ENCODE data around the gene ZNF467. TPM values are rescaled to one million over a fixed set of nuclear protein-coding genes. Genes with fewer than 3 reads are reported as not detected.

The ZNF467 gene
- polyA plus RNA-seq, 4 donors: 0.67 to 5.6 (median 3.9) TPM

- FAIRE-seq: no peak
- H3K9me3 ChIP-seq (ENCODE audit: control insufficient read depth in 2 of 2, insufficient read depth in 1 of 2, low read depth in 1 of 2, low read length in 1 of 2): no peaks in the 10 kb centered on the region
- H3K4me1 ChIP-seq (ENCODE audit: control insufficient read depth in 3 of 3, insufficient read depth in 2 of 3, low read depth in 1 of 3, low read length in 2 of 3): no peaks in the 10 kb centered on the region
- no peak overlapping the region for H3K4me3 ChIP-seq (ENCODE audit: low read depth in 1 of 3, low read length in 3 of 3)
- no peak overlapping the region for H3K27ac ChIP-seq (ENCODE audit: low read depth in 1 of 3, low read length in 2 of 3)
- H3K27me3 ChIP-seq (ENCODE audit: control insufficient read depth in 3 of 3, insufficient read depth in 3 of 3, low read length in 3 of 3): peaks cover 8 to 33% (median 10%) of the 10 kb centered on the region in 3 donors
- DNase-seq: no peak
- WGBS, 3 donors: 90 to 91% (median 91%) methylated on average over 15 of the region's 15 CpGs
- H3K36me3 ChIP-seq (ENCODE audit: control insufficient read depth in 3 of 3, insufficient read depth in 2 of 3, low read depth in 1 of 3, low read length in 3 of 3): no peaks in the 10 kb centered on the region
Observed at GRCh38 chr7:149785402-149785801, 12.0 kb upstream of the ZNF467 start.

- Histone ChIP-seq H3K27ac (ENCODE audit: low read depth in 1 of 3, low read length in 2 of 3) (no peak overlapping the region), H3K4me1 (ENCODE audit: control insufficient read depth in 3 of 3, insufficient read depth in 2 of 3, low read depth in 1 of 3, low read length in 2 of 3) (no peaks in the 10 kb centered on the region), H3K27me3 (ENCODE audit: control insufficient read depth in 3 of 3, insufficient read depth in 3 of 3, low read length in 3 of 3) (peaks cover 5 to 24% (median 8%) of the 10 kb centered on the region in 3 donors), H3K9me3 (ENCODE audit: control insufficient read depth in 2 of 2, insufficient read depth in 1 of 2, low read depth in 1 of 2, low read length in 1 of 2) (no peaks in the 10 kb centered on the region), H3K4me3 (ENCODE audit: low read depth in 1 of 3, low read length in 3 of 3) (no peak overlapping the region), H3K36me3 (ENCODE audit: control insufficient read depth in 3 of 3, insufficient read depth in 2 of 3, low read depth in 1 of 3, low read length in 3 of 3) (no peaks in the 10 kb centered on the region)
- DNase-seq: no peak
- WGBS, 3 donors: 43 to 74% (median 54%) methylated on average over 5 of the region's 5 CpGs
- FAIRE-seq: no peak
Observed at GRCh38 chr7:149784251-149784608, 10.8 kb upstream of the ZNF467 start.

- DNase-seq: no peak
- FAIRE-seq: no peak
Observed at GRCh38 chr7:149783386-149784250, 10.2 kb upstream of the ZNF467 start.

GRCh38 chr7:149782682-149783345 is 9.4 kb upstream of the ZNF467 start:
- DNase-seq: no peak
- FAIRE-seq: no peak
- no peak overlapping the region for H3K4me3 ChIP-seq (ENCODE audit: low read depth in 1 of 3, low read length in 3 of 3)
- no peaks in the 10 kb centered on the region for H3K9me3 ChIP-seq (ENCODE audit: control insufficient read depth in 2 of 2, insufficient read depth in 1 of 2, low read depth in 1 of 2, low read length in 1 of 2)
- 58 to 69% (median 64%) methylated on average over 18 of the region's 18 CpGs for WGBS, 3 donors
- H3K4me1 ChIP-seq (ENCODE audit: control insufficient read depth in 3 of 3, insufficient read depth in 2 of 3, low read depth in 1 of 3, low read length in 2 of 3): no peaks in the 10 kb centered on the region
- no peak overlapping the region for H3K27ac ChIP-seq (ENCODE audit: low read depth in 1 of 3, low read length in 2 of 3)
- no peaks in the 10 kb centered on the region for H3K36me3 ChIP-seq (ENCODE audit: control insufficient read depth in 3 of 3, insufficient read depth in 2 of 3, low read depth in 1 of 3, low read length in 3 of 3)
- peaks cover 0 to 10% (median 2%) of the 10 kb centered on the region in 3 donors for H3K27me3 ChIP-seq (ENCODE audit: control insufficient read depth in 3 of 3, insufficient read depth in 3 of 3, low read length in 3 of 3)

More at GRCh38 chr7:149783386-149784250, 10.2 kb upstream of the ZNF467 start:
- H3K27me3 ChIP-seq (ENCODE audit: control insufficient read depth in 3 of 3, insufficient read depth in 3 of 3, low read length in 3 of 3): peaks cover 3 to 18% (median 7%) of the 10 kb centered on the region in 3 donors
- H3K36me3 ChIP-seq (ENCODE audit: control insufficient read depth in 3 of 3, insufficient read depth in 2 of 3, low read depth in 1 of 3, low read length in 3 of 3): no peaks in the 10 kb centered on the region
- H3K4me3 ChIP-seq (ENCODE audit: low read depth in 1 of 3, low read length in 3 of 3): no peak overlapping the region
- no peaks in the 10 kb centered on the region for H3K4me1 ChIP-seq (ENCODE audit: control insufficient read depth in 3 of 3, insufficient read depth in 2 of 3, low read depth in 1 of 3, low read length in 2 of 3)
- 41 to 62% (median 51%) methylated on average over 21 to 22 of the region's 22 CpGs for WGBS, 3 donors
- H3K9me3 ChIP-seq (ENCODE audit: control insufficient read depth in 2 of 2, insufficient read depth in 1 of 2, low read depth in 1 of 2, low read length in 1 of 2): no peaks in the 10 kb centered on the region
- no peak overlapping the region for H3K27ac ChIP-seq (ENCODE audit: low read depth in 1 of 3, low read length in 2 of 3)

- no peak overlapping the region for H3K27ac ChIP-seq (ENCODE audit: low read depth in 1 of 3, low read length in 2 of 3)
- 91 to 93% (median 93%) methylated on average over 11 to 13 of the region's 13 CpGs for whole genome bisulfite sequencing, 3 donors
- peaks cover 0 to 7% (median 2%) of the 10 kb centered on the region in 3 donors for H3K27me3 ChIP-seq (ENCODE audit: control insufficient read depth in 3 of 3, insufficient read depth in 3 of 3, low read length in 3 of 3)
- H3K4me3 ChIP-seq (ENCODE audit: low read depth in 1 of 3, low read length in 3 of 3): no peak overlapping the region
- H3K4me1 ChIP-seq (ENCODE audit: control insufficient read depth in 3 of 3, insufficient read depth in 2 of 3, low read depth in 1 of 3, low read length in 2 of 3): no peaks in the 10 kb centered on the region
- FAIRE-seq: no peak
- no peaks in the 10 kb centered on the region for H3K36me3 ChIP-seq (ENCODE audit: control insufficient read depth in 3 of 3, insufficient read depth in 2 of 3, low read depth in 1 of 3, low read length in 3 of 3)
- no peak for DNase-seq
- H3K9me3 ChIP-seq (ENCODE audit: control insufficient read depth in 2 of 2, insufficient read depth in 1 of 2, low read depth in 1 of 2, low read length in 1 of 2): no peaks in the 10 kb centered on the region
Observed at GRCh38 chr7:149781921-149782320, 8.5 kb upstream of the ZNF467 start.

GRCh38 chr7:149780636-149781419 is 7.4 kb upstream of the ZNF467 start:
- DNase-seq: no peak

GRCh38 chr7:149780056-149780455 is 6.7 kb upstream of the ZNF467 start:
- DNase-seq (no peak), FAIRE-seq (no peak)
- 93 to 94% (median 94%) methylated on average over 14 to 17 of the region's 17 CpGs for WGBS, 3 donors
- Histone ChIP-seq H3K36me3 (ENCODE audit: control insufficient read depth in 3 of 3, insufficient read depth in 2 of 3, low read depth in 1 of 3, low read length in 3 of 3) (no peaks in the 10 kb centered on the region), H3K4me1 (ENCODE audit: control insufficient read depth in 3 of 3, insufficient read depth in 2 of 3, low read depth in 1 of 3, low read length in 2 of 3) (no peaks in the 10 kb centered on the region), H3K27me3 (ENCODE audit: control insufficient read depth in 3 of 3, insufficient read depth in 3 of 3, low read length in 3 of 3) (peaks cover 0 to 19% (median 3%) of the 10 kb centered on the region in 3 donors), H3K4me3 (ENCODE audit: low read depth in 1 of 3, low read length in 3 of 3) (no peak overlapping the region), H3K9me3 (ENCODE audit: control insufficient read depth in 2 of 2, insufficient read depth in 1 of 2, low read depth in 1 of 2, low read length in 1 of 2) (no peaks in the 10 kb centered on the region), H3K27ac (ENCODE audit: low read depth in 1 of 3, low read length in 2 of 3) (no peak overlapping the region)

More at GRCh38 chr7:149780636-149781419, 7.4 kb upstream of the ZNF467 start:
- Histone ChIP-seq H3K4me3 (ENCODE audit: low read depth in 1 of 3, low read length in 3 of 3) (no peak overlapping the region), H3K27me3 (ENCODE audit: control insufficient read depth in 3 of 3, insufficient read depth in 3 of 3, low read length in 3 of 3) (peaks cover 0 to 12% (median 0%) of the 10 kb centered on the region in 3 donors), H3K36me3 (ENCODE audit: control insufficient read depth in 3 of 3, insufficient read depth in 2 of 3, low read depth in 1 of 3, low read length in 3 of 3) (no peaks in the 10 kb centered on the region), H3K4me1 (ENCODE audit: control insufficient read depth in 3 of 3, insufficient read depth in 2 of 3, low read depth in 1 of 3, low read length in 2 of 3) (no peaks in the 10 kb centered on the region), H3K27ac (ENCODE audit: low read depth in 1 of 3, low read length in 2 of 3) (no peak overlapping the region), H3K9me3 (ENCODE audit: control insufficient read depth in 2 of 2, insufficient read depth in 1 of 2, low read depth in 1 of 2, low read length in 1 of 2) (no peaks in the 10 kb centered on the region)
- FAIRE-seq: no peak
- 64 to 74% (median 67%) methylated on average over 16 of the region's 16 CpGs for WGBS, 3 donors

- 72 to 80% (median 72%) methylated on average over 4 of the region's 4 CpGs for WGBS, 3 donors
- H3K36me3 ChIP-seq (ENCODE audit: control insufficient read depth in 3 of 3, insufficient read depth in 2 of 3, low read depth in 1 of 3, low read length in 3 of 3): no peaks in the 10 kb centered on the region
- peaks cover 0 to 25% (median 6%) of the 10 kb centered on the region in 3 donors for H3K27me3 ChIP-seq (ENCODE audit: control insufficient read depth in 3 of 3, insufficient read depth in 3 of 3, low read length in 3 of 3)
- DNase-seq (no peak), FAIRE-seq (no peak)
- H3K9me3 ChIP-seq (ENCODE audit: control insufficient read depth in 2 of 2, insufficient read depth in 1 of 2, low read depth in 1 of 2, low read length in 1 of 2): no peaks in the 10 kb centered on the region
- H3K4me3 ChIP-seq (ENCODE audit: low read depth in 1 of 3, low read length in 3 of 3): no peak overlapping the region
- no peaks in the 10 kb centered on the region for H3K4me1 ChIP-seq (ENCODE audit: control insufficient read depth in 3 of 3, insufficient read depth in 2 of 3, low read depth in 1 of 3, low read length in 2 of 3)
- no peak overlapping the region for H3K27ac ChIP-seq (ENCODE audit: low read depth in 1 of 3, low read length in 2 of 3)
Observed at GRCh38 chr7:149779502-149779805, 6.1 kb upstream of the ZNF467 start.

Measured in small intestine (tissue), 7 donors.